ENCODE data around the gene BMX.

DNA sequence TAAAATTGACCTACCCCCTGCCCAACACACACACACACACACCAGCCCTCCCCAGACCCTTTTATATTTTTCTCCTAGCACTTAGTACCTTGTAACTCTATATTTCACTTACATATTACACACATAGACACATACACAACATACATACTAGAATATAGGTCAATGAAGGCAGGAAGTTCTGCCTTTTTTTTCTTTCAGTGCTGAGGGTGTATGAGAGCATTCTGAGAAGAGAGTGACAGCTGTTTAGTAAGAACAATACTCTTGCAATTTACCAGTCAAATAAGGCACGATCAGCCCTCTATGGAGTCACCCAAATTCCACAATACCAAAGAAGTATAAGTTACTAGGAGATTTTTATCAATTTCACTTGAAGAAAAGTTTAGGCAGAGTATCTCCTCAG lies 66.7 kb downstream of the BMX start:
- TF ChIP-seq, protein P1, sequence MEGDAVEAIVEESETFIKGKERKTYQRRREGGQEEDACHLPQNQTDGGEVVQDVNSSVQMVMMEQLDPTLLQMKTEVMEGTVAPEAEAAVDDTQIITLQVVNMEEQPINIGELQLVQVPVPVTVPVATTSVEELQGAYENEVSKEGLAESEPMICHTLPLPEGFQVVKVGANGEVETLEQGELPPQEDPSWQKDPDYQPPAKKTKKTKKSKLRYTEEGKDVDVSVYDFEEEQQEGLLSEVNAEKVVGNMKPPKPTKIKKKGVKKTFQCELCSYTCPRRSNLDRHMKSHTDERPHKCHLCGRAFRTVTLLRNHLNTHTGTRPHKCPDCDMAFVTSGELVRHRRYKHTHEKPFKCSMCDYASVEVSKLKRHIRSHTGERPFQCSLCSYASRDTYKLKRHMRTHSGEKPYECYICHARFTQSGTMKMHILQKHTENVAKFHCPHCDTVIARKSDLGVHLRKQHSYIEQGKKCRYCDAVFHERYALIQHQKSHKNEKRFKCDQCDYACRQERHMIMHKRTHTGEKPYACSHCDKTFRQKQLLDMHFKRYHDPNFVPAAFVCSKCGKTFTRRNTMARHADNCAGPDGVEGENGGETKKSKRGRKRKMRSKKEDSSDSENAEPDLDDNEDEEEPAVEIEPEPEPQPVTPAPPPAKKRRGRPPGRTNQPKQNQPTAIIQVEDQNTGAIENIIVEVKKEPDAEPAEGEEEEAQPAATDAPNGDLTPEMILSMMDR (IDR thresholded peaks at IDR 0.05; ENCODE audit: poor library complexity, severe bottlenecking) = no peak
- TF ChIP-seq MXI1 (conservative IDR thresholded peaks at IDR 0.05; ENCODE audit: poor library complexity, severe bottlenecking) (no peak), EZH2 (IDR thresholded peaks at IDR 0.05; ENCODE audit: borderline replicate concordance, insufficient read depth, low read length, poor library complexity, severe bottlenecking) (no peak), POLR2AphosphoS5 (IDR thresholded peaks at IDR 0.05) (no peak), RAD21 (conservative IDR thresholded peaks at IDR 0.05) (no peak)
- TF ChIP-seq, protein P2, sequence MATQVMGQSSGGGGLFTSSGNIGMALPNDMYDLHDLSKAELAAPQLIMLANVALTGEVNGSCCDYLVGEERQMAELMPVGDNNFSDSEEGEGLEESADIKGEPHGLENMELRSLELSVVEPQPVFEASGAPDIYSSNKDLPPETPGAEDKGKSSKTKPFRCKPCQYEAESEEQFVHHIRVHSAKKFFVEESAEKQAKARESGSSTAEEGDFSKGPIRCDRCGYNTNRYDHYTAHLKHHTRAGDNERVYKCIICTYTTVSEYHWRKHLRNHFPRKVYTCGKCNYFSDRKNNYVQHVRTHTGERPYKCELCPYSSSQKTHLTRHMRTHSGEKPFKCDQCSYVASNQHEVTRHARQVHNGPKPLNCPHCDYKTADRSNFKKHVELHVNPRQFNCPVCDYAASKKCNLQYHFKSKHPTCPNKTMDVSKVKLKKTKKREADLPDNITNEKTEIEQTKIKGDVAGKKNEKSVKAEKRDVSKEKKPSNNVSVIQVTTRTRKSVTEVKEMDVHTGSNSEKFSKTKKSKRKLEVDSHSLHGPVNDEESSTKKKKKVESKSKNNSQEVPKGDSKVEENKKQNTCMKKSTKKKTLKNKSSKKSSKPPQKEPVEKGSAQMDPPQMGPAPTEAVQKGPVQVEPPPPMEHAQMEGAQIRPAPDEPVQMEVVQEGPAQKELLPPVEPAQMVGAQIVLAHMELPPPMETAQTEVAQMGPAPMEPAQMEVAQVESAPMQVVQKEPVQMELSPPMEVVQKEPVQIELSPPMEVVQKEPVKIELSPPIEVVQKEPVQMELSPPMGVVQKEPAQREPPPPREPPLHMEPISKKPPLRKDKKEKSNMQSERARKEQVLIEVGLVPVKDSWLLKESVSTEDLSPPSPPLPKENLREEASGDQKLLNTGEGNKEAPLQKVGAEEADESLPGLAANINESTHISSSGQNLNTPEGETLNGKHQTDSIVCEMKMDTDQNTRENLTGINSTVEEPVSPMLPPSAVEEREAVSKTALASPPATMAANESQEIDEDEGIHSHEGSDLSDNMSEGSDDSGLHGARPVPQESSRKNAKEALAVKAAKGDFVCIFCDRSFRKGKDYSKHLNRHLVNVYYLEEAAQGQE (IDR thresholded peaks at IDR 0.05; ENCODE audit: borderline replicate concordance) = no peak

All from neural cell (in vitro differentiated cells).